Measurements from ENCODE around the gene NAGPA.

GRCh38 chr16:4976611-4977145, 57.1 kb downstream of the NAGPA start:
- TF ChIP-seq ZNF317 (CRISPR knock-in tag; IDR thresholded peaks at IDR 0.05; ENCODE audit: borderline replicate concordance, low read depth) (no peak), MAX (CRISPR knock-in tag; IDR thresholded peaks at IDR 0.05) (no peak), EMX1 (CRISPR knock-in tag; IDR thresholded peaks at IDR 0.05) (no peak), ZMAT4 (CRISPR knock-in tag; IDR thresholded peaks at IDR 0.05) (no peak)
- TF ChIP-seq, protein P1, sequence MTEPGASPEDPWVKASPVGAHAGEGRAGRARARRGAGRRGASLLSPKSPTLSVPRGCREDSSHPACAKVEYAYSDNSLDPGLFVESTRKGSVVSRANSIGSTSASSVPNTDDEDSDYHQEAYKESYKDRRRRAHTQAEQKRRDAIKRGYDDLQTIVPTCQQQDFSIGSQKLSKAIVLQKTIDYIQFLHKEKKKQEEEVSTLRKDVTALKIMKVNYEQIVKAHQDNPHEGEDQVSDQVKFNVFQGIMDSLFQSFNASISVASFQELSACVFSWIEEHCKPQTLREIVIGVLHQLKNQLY (CRISPR knock-in tag; IDR thresholded peaks at IDR 0.05) = no peak

All from WTC11 (cell line).